ENCODE results near the gene AFMID.

The AFMID gene

DNA sequence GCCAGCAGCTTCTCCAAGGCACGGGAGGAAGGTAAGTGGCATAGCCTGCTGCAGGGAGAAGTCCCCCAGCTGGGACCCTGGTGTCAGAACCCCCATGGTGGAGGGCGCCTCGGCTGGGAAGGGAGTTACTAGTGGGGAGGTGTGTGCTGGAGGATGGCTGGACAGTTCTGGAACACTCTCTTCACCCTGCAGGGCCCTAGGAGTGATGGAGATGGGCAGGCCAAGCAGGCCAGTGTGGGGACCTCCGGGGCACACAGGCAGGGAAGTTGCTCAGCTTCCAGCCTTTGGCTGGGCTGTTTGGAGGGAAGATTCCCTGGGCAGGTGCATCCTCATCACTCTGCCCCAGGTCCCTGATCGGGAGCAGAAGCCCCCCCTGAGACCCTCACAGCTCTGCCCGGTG lies 40.3 kb upstream of the AFMID start:
- Mint-ChIP-seq H3K4me3 (peak overlapping the region; percentile 49), H3K4me1 (peaks cover 86% of the 10 kb centered on the region), H3K9me3 (peaks cover 8% of the 10 kb centered on the region), H3K27ac (peak overlapping the region; percentile 99), H3K27me3 (no peaks in the 10 kb centered on the region), H3K36me3 (peaks cover 24% of the 10 kb centered on the region)
- ATAC-seq, result no peak

DNA sequence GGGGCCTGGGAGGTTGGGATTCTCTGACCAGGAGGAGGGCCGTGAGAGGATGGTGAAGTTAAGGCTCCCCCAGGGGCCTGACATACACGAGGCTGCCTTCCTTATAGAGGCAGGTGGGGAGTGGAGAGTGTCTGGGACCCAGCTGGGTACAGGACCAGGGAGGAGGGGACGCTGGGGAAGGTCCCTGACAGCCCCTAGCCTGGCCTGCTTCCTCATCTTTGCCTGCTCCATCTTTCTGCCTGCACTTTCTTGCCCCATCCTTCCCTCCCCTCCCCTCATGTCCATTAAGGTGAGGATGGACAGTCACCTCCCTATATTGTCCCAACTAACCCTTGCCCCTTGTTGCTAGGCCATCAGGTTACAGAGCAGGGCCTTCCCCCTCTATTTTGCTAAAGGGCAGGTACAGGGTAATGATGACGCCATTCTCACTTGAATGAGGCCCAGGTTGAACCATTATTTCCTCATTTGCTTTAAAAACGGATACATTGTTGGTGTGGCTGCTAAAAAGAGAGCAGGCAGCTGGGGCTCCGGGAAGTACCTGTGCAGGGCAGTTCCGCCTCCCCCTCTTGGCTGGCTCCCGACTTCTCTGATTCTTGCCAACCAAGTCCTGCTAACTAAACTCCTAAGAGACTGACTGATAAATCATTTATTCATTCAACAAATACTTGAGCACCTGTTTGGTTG lies 39.7 kb upstream of the AFMID start:
- Mint-ChIP-seq H3K27ac (peak overlapping the region; percentile 99), H3K4me3 (peak overlapping the region; percentile 49), H3K36me3 (peaks cover 22% of the 10 kb centered on the region), H3K27me3 (no peaks in the 10 kb centered on the region), H3K9me3 (peaks cover 8% of the 10 kb centered on the region), H3K4me1 (peaks cover 85% of the 10 kb centered on the region)
- peak; percentile 90 for ATAC-seq

- peaks cover 84% of the 10 kb centered on the region for H3K4me1 Mint-ChIP-seq
- no peak for ATAC-seq
- H3K27ac Mint-ChIP-seq, result peak overlapping the region; percentile 99
- peaks cover 8% of the 10 kb centered on the region for H3K9me3 Mint-ChIP-seq
- no peaks in the 10 kb centered on the region for H3K27me3 Mint-ChIP-seq
- peaks cover 13% of the 10 kb centered on the region for H3K36me3 Mint-ChIP-seq
- peak overlapping the region; percentile 21 for H3K4me3 Mint-ChIP-seq
Measured at GRCh38 chr17:78148286-78149016, 38.7 kb upstream of the AFMID start.

DNA sequence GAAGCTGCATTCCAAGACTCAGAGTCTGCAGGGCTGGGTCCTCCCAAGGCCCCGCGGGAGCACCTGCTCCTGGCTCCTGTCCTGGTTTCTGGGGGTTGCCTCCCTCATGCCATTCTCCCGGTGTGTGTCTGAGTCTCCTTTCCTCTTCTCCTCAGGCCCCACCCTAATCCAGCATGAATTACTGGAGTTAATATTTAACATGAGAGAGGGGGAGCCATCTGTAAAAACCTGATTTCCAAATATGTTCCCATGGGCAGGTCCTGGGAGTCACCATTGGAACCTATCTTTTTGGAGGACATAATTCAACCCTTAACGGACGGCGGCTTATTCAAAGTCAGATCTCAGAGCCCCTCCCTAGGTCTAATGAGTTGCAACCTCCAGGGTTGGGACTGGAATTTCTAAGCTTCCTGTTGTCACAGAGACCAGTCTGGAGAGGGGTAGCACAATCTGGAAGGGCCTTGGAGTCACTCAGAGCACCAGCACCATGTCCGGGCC lies 35.6 kb upstream of the AFMID start:
- H3K27me3 Mint-ChIP-seq, result no peaks in the 10 kb centered on the region
- ATAC-seq, result no peak
- H3K9me3 Mint-ChIP-seq, result peaks cover 8% of the 10 kb centered on the region
- peaks cover 76% of the 10 kb centered on the region for H3K4me1 Mint-ChIP-seq
- peaks cover 13% of the 10 kb centered on the region for H3K36me3 Mint-ChIP-seq
- H3K27ac Mint-ChIP-seq, result peak overlapping the region; percentile 90
- no peak overlapping the region for H3K4me3 Mint-ChIP-seq

DNA sequence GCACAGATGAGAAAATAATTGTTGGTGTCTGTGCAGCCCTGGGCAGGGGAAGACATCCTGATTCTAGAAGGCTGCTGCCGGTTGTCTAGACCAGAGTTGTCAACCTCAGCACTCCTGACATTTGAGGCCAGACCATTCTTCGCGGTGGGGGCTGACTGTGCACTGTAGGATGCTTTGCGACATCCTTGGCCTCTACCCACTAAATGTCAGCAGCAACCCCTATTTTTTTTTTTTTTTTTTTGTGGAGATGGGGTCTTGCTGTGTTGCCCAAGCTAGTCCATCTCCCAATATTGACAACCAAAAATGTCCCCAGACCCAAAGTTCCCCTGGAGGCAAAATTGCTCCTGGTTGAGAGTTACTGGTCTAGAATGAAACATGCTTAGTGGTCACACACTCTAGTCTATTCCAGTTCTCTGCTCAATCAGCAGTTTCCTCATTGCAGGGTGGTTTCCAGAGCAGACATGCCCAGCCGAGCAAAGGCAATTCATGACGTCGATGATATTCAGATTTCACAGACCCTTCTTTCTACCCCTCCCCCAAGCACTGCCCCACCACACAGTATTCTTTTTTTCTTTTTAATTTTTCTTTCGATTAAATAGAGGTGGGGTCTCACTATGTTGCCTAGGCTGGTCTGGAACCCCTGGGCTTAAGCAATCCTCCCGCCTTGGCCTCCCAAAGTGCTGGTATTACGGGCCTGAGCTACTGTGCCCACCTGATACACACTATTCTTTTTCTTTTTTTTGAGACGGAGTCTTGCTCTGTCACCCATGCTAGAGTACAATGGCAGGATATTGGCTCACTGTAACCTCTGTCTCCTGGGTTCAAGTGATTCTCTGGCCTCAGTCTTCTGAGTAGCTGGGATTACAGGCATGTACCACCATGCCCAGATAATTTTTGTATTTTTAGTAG lies 32.0 kb upstream of the AFMID start:
- Mint-ChIP-seq H3K27me3 (no peaks in the 10 kb centered on the region), H3K36me3 (peaks cover 6% of the 10 kb centered on the region), H3K27ac (peak overlapping the region; percentile 90), H3K9me3 (peaks cover 4% of the 10 kb centered on the region), H3K4me1 (peaks cover 80% of the 10 kb centered on the region), H3K4me3 (peak overlapping the region; percentile 31)
- ATAC-seq, result peak; percentile 88

DNA sequence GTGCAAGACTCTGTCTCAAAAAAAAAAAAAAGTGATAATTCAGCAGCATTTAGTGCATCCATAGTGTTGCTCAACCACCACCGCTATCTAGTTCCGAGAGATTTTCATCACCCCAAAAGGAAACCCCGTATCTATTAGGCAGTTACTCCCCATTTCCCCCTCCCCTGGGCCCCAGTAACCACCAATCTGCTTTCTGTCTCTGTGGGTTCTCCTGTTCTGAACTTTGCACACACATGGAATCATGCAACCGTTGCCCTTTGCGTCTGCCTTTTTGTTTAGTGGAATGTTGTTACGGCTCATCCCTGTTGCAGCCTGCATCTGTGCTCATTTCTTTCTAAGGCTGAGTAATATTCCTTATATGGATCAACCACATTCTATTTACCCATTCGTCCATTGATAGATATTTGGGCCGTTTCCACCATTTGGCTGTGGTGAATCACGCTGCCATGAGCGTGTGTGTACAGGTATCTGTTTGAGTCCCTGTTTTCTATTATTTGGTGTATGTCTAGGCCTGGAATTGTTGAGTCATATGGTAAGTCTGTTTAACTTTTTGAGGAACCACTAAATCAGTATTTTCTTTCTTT lies 27.5 kb upstream of the AFMID start:
- no peaks in the 10 kb centered on the region for H3K27me3 Mint-ChIP-seq
- H3K9me3 Mint-ChIP-seq, result no peaks in the 10 kb centered on the region
- H3K4me1 Mint-ChIP-seq, result peaks cover 66% of the 10 kb centered on the region
- ATAC-seq, result peak; percentile 78
- H3K36me3 Mint-ChIP-seq, result no peaks in the 10 kb centered on the region
- H3K27ac Mint-ChIP-seq, result peak overlapping the region; percentile 90
- H3K4me3 Mint-ChIP-seq, result peak overlapping the region; percentile 30

DNA sequence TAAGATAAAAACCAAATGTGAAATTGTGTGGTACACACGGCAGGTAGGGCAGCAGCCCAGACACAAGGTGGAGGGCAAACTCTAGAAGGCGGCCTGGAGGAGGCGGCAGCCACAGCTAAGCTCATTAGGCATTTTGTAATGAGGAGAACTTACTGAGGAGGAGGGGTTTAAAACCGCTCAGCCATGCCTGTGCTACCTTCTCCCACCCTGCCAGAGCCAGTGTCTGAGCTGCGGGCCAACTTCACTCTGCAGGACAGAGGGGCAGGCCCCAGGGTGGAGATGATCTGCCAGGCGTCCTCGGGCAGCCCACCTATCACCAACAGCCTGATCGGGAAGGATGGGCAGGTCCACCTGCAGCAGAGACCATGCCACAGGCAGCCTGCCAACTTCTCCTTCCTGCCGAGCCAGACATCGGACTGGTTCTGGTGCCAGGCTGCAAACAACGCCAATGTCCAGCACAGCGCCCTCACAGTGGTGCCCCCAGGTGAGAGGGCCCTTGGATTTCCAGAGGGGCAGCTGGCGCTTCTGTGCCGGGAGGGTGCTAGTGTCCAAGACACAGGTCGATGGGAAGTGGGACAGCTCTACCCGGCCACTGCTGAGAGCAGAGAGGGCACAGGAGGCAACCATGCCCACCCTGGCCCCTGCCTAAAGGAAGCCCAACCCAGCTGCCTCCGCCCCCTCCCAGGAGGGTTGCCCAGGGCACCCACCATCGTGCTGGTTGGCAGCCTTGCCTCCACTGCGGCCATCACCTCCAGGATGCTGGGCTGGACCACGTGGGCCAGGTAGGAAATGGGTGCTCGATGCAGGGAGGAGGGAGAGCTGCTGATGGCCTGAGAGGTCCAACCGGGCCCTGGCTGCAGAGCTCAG lies 23.0 kb upstream of the AFMID start:
- ATAC-seq, result no peak
- H3K9me3 Mint-ChIP-seq, result no peaks in the 10 kb centered on the region
- no peaks in the 10 kb centered on the region for H3K27me3 Mint-ChIP-seq
- H3K27ac Mint-ChIP-seq, result peak overlapping the region; percentile 54
- H3K4me1 Mint-ChIP-seq, result peaks cover 54% of the 10 kb centered on the region
- H3K4me3 Mint-ChIP-seq, result no peak overlapping the region
- peaks cover 4% of the 10 kb centered on the region for H3K36me3 Mint-ChIP-seq

DNA sequence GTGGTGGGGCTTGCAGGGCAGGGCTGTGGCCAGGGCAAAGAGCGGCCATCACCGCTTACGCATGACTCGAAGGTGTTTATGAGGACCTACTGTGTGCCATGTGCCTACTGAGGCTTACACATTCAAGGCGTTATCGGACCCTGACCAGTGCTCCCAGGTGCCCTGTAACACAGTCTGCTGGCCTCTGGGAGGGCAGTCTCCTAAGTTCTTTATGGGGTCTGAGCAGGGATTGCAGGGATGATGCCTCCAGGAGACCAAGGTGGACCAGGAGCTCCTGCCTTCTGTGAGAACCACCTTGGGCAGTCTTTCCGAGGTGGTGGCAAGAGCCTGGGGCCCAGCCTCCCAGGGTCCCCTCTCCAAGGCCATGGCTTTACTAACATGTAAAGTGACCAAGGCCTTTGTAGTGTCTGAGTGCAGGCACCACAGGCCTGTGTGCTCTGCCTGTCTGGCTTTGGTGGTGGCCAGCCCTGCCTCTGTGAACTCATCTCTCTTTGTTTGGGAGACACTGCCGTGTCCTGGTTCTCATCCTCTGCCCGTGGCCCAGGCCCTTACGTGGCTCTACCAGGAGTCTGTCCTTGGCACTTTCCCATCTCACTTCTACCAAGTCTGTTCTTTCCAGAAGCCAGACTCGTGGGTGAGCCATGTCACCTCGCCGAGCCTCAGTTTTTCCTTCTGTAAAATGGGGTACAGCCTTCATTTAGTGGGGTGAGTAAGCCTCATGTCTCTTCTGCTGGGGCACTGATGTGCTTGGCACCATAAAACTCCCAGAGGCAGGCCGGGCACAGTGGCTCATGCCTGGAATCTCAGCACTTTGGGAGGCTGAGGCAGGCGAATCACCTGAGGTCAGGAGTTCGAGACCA lies 22.2 kb upstream of the AFMID start:
- Mint-ChIP-seq H3K27me3 (no peaks in the 10 kb centered on the region), H3K4me3 (no peak overlapping the region), H3K27ac (peak overlapping the region; percentile 98), H3K9me3 (no peaks in the 10 kb centered on the region), H3K36me3 (peaks cover 13% of the 10 kb centered on the region), H3K4me1 (peaks cover 52% of the 10 kb centered on the region)
- ATAC-seq, result no peak

DNA sequence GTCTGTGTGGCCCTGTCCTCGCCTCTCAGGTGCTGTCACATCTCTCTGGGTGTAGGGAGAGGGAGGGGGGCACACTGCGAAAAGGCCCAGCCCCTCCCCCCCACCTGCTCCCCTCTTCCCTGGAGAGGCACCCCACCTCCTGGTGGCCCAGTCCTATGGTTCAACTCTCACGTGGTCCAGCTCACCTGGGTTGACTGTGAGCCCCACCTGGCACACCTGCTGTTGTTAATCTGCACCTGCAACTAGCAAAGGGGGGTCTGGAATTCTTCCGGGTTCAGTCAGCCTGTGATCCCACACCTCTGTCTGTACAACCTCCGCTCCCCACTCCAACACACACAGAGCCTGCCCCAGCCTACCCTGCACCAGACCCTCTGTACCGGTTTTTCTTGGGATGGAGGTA lies 20.7 kb upstream of the AFMID start:
- no peak overlapping the region for H3K4me3 Mint-ChIP-seq
- H3K9me3 Mint-ChIP-seq, result no peaks in the 10 kb centered on the region
- ATAC-seq, result no peak
- peaks cover 53% of the 10 kb centered on the region for H3K4me1 Mint-ChIP-seq
- H3K36me3 Mint-ChIP-seq, result peaks cover 27% of the 10 kb centered on the region
- peak overlapping the region; percentile 98 for H3K27ac Mint-ChIP-seq
- H3K27me3 Mint-ChIP-seq, result no peaks in the 10 kb centered on the region

DNA sequence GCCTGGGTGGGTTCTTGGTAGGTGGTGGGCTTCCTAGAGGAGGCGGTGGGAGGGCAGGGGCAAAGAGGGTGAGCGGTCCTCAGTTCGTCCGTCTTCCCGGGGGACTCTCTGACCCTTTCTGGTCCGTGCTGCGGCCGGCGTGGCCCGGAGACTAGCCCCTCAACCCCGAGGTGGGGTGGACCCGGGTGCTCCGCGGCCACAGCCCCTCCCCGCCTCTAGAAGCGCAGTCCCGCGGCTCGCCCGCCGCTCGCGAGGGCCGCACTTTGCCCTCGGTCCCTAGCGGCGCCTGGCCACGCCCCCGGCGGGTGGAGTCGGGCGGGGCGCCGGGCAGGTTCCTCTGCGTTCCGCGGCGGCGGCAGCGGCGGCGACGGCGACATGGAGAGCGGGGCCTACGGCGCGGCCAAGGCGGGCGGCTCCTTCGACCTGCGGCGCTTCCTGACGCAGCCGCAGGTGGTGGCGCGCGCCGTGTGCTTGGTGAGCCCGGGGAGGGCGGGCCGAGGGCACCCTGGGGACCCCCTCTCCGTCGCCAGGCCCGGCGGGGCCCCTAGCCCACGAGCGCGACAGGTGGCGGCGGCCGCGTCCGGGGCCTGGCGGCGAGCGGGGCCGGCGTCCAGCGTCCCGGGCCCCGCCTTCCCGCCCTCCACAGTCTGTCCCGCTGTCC lies 18.8 kb upstream of the AFMID start, which contains the start of gene SYNGR2:
SYNGR2 (plus strand) TSS at position 340 of the 661 bp plus-strand sequence; CDS start at position 376, 36 bp downstream.
- ATAC-seq, result peak; percentile 77
- Mint-ChIP-seq H3K9me3 (no peaks in the 10 kb centered on the region), H3K36me3 (peaks cover 47% of the 10 kb centered on the region), H3K27ac (peak within 1 kb of the TSS; percentile 98), H3K4me1 (peaks cover 66% of the 10 kb centered on the region), H3K4me3 (peak within 1 kb of the TSS; percentile 92), H3K27me3 (no peaks in the 10 kb centered on the region)

GRCh38 chr17:78168903-78169793 lies 18.0 kb upstream of the AFMID start:
- H3K36me3 Mint-ChIP-seq, result peaks cover 54% of the 10 kb centered on the region
- no peaks in the 10 kb centered on the region for H3K9me3 Mint-ChIP-seq
- H3K27me3 Mint-ChIP-seq, result no peaks in the 10 kb centered on the region
- H3K27ac Mint-ChIP-seq, result peak overlapping the region; percentile 98
- H3K4me3 Mint-ChIP-seq, result peak overlapping the region; percentile 88
- ATAC-seq, result peak; percentile 56
- peaks cover 71% of the 10 kb centered on the region for H3K4me1 Mint-ChIP-seq

Data from stimulated activated memory B cell treated with anti-CD40 and anti-IgM and Interleukin-4, amounts not matched to agents 10 μg/mL and 1 μg/mL and 100 μg/mL, for 72 hours (primary cell).